Effector memory CD4-positive, alpha-beta T cell (primary cell): ENCODE data around the gene TSPAN9.
"Not testable (repeated sequence)": the region's sequence is repeated elsewhere in the genome, so short reads cannot be mapped to it uniquely, and the experiment has no call there.

Experiments used
- DNase-seq, 3 donors: peaks; one replicate each; pipeline ENCODE4 v3.0.0-alpha.2; 2020
- H3K27ac ChIP-seq: 2 replicates; pipeline ENCODE4 v1.7.0; 2013; ENCODE audit warnings: mild to moderate bottlenecking, low read length, moderate library complexity; ENCODE audit not compliant: insufficient read depth, poor library complexity, severe bottlenecking
- H3K27me3 ChIP-seq: replicated peaks from 2 replicates; pipeline ENCODE4 v1.7.0; 2013; ENCODE audit warnings: mild to moderate bottlenecking, low read length; ENCODE audit not compliant: insufficient read depth, control insufficient read depth, poor library complexity, severe bottlenecking
- H3K36me3 ChIP-seq: 2 replicates; pipeline ENCODE4 v1.7.0; 2013; ENCODE audit warnings: mild to moderate bottlenecking, low read length, moderate library complexity; ENCODE audit not compliant: control insufficient read depth, insufficient read depth
- H3K4me1 ChIP-seq: 2 replicates; pipeline ENCODE4 v1.7.0; 2013; ENCODE audit warnings: low read length, mild to moderate bottlenecking; ENCODE audit not compliant: control insufficient read depth, insufficient read depth, poor library complexity, severe bottlenecking
- H3K4me3 ChIP-seq: 2 replicates; pipeline ENCODE4 v1.7.0; 2013; ENCODE audit warnings: low read length, low read depth, mild to moderate bottlenecking; ENCODE audit not compliant: insufficient read depth, poor library complexity, severe bottlenecking
- H3K9me3 ChIP-seq: 2 replicates; pipeline ENCODE4 v1.7.0; 2013; ENCODE audit warnings: mild to moderate bottlenecking, low read length, moderate library complexity; ENCODE audit not compliant: control insufficient read depth

TSPAN9 gene

GRCh38 chr12:3055704-3056467 lies 21.3 kb upstream of the TSPAN9 start:
- Histone ChIP-seq H3K27me3 (no peaks in the 10 kb centered on the region), H3K4me3 (no peak overlapping the region)

GRCh38 chr12:3061059-3061458 lies 16.1 kb upstream of the TSPAN9 start:
- no peak overlapping the region for H3K27ac ChIP-seq
- H3K4me3 ChIP-seq: no peak overlapping the region
- H3K4me1 ChIP-seq: no peaks in the 10 kb centered on the region
- H3K9me3 ChIP-seq: no peaks in the 10 kb centered on the region
- H3K27me3 ChIP-seq: no peaks in the 10 kb centered on the region
- DNase-seq: no peak
- H3K36me3 ChIP-seq: no peaks in the 10 kb centered on the region

More at GRCh38 chr12:3055704-3056467, 21.3 kb upstream of the TSPAN9 start:
- Histone ChIP-seq H3K4me1 (no peaks in the 10 kb centered on the region), H3K27ac (no peak overlapping the region), H3K9me3 (no peaks in the 10 kb centered on the region), H3K36me3 (no peaks in the 10 kb centered on the region)
- no peak for DNase-seq

- no peaks in the 10 kb centered on the region for H3K9me3 ChIP-seq
- H3K4me3 ChIP-seq: no peak overlapping the region
- H3K27ac ChIP-seq: no peak overlapping the region
- no peak for DNase-seq
- H3K4me1 ChIP-seq: no peaks in the 10 kb centered on the region
- no peaks in the 10 kb centered on the region for H3K27me3 ChIP-seq
- H3K36me3 ChIP-seq: no peaks in the 10 kb centered on the region
Observed at GRCh38 chr12:3061501-3062215, 15.5 kb upstream of the TSPAN9 start.

- no peaks in the 10 kb centered on the region for H3K36me3 ChIP-seq
- no peaks in the 10 kb centered on the region for H3K9me3 ChIP-seq
- H3K27ac ChIP-seq: no peak overlapping the region
- H3K4me1 ChIP-seq: no peaks in the 10 kb centered on the region
- H3K27me3 ChIP-seq: no peaks in the 10 kb centered on the region
- H3K4me3 ChIP-seq: no peak overlapping the region
- DNase-seq: no peak
Observed at GRCh38 chr12:3065300-3065699, 11.9 kb upstream of the TSPAN9 start.

GRCh38 chr12:3065846-3066245 lies 11.3 kb upstream of the TSPAN9 start:
- not testable (repeated sequence) for H3K27ac ChIP-seq, H3K4me1 ChIP-seq, H3K36me3 ChIP-seq, H3K4me3 ChIP-seq, H3K9me3 ChIP-seq, H3K27me3 ChIP-seq, DNase-seq

- H3K9me3 ChIP-seq: no peaks in the 10 kb centered on the region
- no peak overlapping the region for H3K27ac ChIP-seq
- H3K4me1 ChIP-seq: no peaks in the 10 kb centered on the region
- no peaks in the 10 kb centered on the region for H3K36me3 ChIP-seq
- H3K4me3 ChIP-seq: no peak overlapping the region
- no peak for DNase-seq
- H3K27me3 ChIP-seq: peaks cover 2% of the 10 kb centered on the region
Observed at GRCh38 chr12:3069714-3070113, 7.5 kb upstream of the TSPAN9 start.

- H3K4me1 ChIP-seq: peaks cover under 1% of the 10 kb centered on the region
- no peak overlapping the region for H3K27ac ChIP-seq
- no peaks in the 10 kb centered on the region for H3K36me3 ChIP-seq
- no peaks in the 10 kb centered on the region for H3K9me3 ChIP-seq
- DNase-seq: no peak
- peaks cover 2% of the 10 kb centered on the region for H3K27me3 ChIP-seq
- no peak overlapping the region for H3K4me3 ChIP-seq
Observed at GRCh38 chr12:3071107-3071506, 6.1 kb upstream of the TSPAN9 start.

GRCh38 chr12:3071710-3072109 lies 5.5 kb upstream of the TSPAN9 start:
- Histone ChIP-seq H3K27me3 (peaks cover 2% of the 10 kb centered on the region), H3K4me1 (peaks cover 6% of the 10 kb centered on the region), H3K9me3 (no peaks in the 10 kb centered on the region), H3K36me3 (no peaks in the 10 kb centered on the region), H3K4me3 (no peak overlapping the region), H3K27ac (no peak overlapping the region)
- DNase-seq: no peak

- H3K4me1 ChIP-seq: peaks cover 11% of the 10 kb centered on the region
- H3K9me3 ChIP-seq: no peaks in the 10 kb centered on the region
- H3K4me3 ChIP-seq: no peak overlapping the region
- no peak overlapping the region for H3K27ac ChIP-seq
- peaks cover 2% of the 10 kb centered on the region for H3K27me3 ChIP-seq
- DNase-seq: peak; percentile 53 to 71 (median 59)
- no peaks in the 10 kb centered on the region for H3K36me3 ChIP-seq
Observed at GRCh38 chr12:3073438-3074250, 3.5 kb upstream of the TSPAN9 start.

GRCh38 chr12:3075315-3075714 lies 1.9 kb upstream of the TSPAN9 start:
- H3K4me1 ChIP-seq: peaks cover 11% of the 10 kb centered on the region
- H3K27me3 ChIP-seq: peaks cover 2% of the 10 kb centered on the region
- H3K4me3 ChIP-seq: no peak overlapping the region
- H3K36me3 ChIP-seq: no peaks in the 10 kb centered on the region
- H3K9me3 ChIP-seq: no peaks in the 10 kb centered on the region
- H3K27ac ChIP-seq: no peak overlapping the region
- DNase-seq: no peak
